MCF 10A (cell line): ENCODE measurements around the gene SELENOM. TPM values are rescaled to one million over a fixed set of nuclear protein-coding genes. Genes with fewer than 3 reads are reported as not detected.

Experiments
- BruUV-seq: library from RNA; stranded (reverse); fragments of 400-500 nt; replicated peaks from 2 replicates; lab custom pipeline; 2021; lab: Mats Ljungman, UMichigan
- CTCF ChIA-PET: fragments of 300-600 bp; sonication (Branson Sonifier 250); formaldehyde crosslinking; extraction: SDS; loops from one replicate; lab custom pipeline; 2021; ENCODE audit warnings: antibody characterized with exemption, inconsistent platforms; lab: Yijun Ruan, JAX
- POLR2A ChIA-PET: fragments of 300-600, 350-650 bp; sonication (Branson Sonifier 250); formaldehyde crosslinking; extraction: SDS; loops from one replicate; lab custom pipeline; 2020; ENCODE audit warnings: antibody characterized with exemption, inconsistent platforms; lab: Yijun Ruan, JAX
- DNase-seq: peaks from one replicate; pipeline ENCODE4 v3.0.0-alpha.2; 2018; ENCODE audit not compliant: unreplicated experiment
- H3K27ac Mint-ChIP-seq: one replicate; pipeline ENCODE4 v1.8.0; 2022; ENCODE audit warnings: mild to moderate bottlenecking, low read depth, mixed read lengths; ENCODE audit not compliant: unreplicated experiment
- H3K27me3 Mint-ChIP-seq: one replicate; pipeline ENCODE4 v1.8.0; 2022; ENCODE audit warnings: mixed read lengths; ENCODE audit not compliant: insufficient read depth, unreplicated experiment
- H3K36me3 Mint-ChIP-seq: one replicate; pipeline ENCODE4 v1.8.0; 2022; ENCODE audit warnings: mild to moderate bottlenecking, moderate library complexity, mixed read lengths; ENCODE audit not compliant: insufficient read depth, unreplicated experiment
- H3K4me1 Mint-ChIP-seq: one replicate; pipeline ENCODE4 v1.8.0; 2022; ENCODE audit warnings: mixed read lengths; ENCODE audit not compliant: insufficient read depth, unreplicated experiment
- H3K4me3 Mint-ChIP-seq: one replicate; pipeline ENCODE4 v1.8.0; 2022; ENCODE audit warnings: mild to moderate bottlenecking, moderate library complexity, mixed read lengths; ENCODE audit not compliant: unreplicated experiment
- H3K9me3 Mint-ChIP-seq: one replicate; pipeline ENCODE4 v1.8.0; 2022; ENCODE audit warnings: mixed read lengths; ENCODE audit not compliant: unreplicated experiment
- intact Hi-C: fragments of 100-400 bp; cut with micrococcal nuclease; formaldehyde crosslinking; loops from 2 replicates; pipeline ENCODE4 v1.14.1; 2022
- total RNA-seq: library from RNA; stranded (reverse); gene quantifications from 2 replicates; pipeline ENCODE4 v1.2.3, GENCODE V29; 2022
- TF ChIP-seq, protein P1 (sequence below): fragments of 200-600 bp; IDR thresholded peaks from one replicate; pipeline ENCODE4 v1.8.0; 2022; ENCODE audit warnings: antibody characterized with exemption, mild to moderate bottlenecking; ENCODE audit not compliant: unreplicated experiment

Gene SELENOM
- total RNA-seq, 1 experiment from 2014 or later: 44.9 TPM

DNA sequence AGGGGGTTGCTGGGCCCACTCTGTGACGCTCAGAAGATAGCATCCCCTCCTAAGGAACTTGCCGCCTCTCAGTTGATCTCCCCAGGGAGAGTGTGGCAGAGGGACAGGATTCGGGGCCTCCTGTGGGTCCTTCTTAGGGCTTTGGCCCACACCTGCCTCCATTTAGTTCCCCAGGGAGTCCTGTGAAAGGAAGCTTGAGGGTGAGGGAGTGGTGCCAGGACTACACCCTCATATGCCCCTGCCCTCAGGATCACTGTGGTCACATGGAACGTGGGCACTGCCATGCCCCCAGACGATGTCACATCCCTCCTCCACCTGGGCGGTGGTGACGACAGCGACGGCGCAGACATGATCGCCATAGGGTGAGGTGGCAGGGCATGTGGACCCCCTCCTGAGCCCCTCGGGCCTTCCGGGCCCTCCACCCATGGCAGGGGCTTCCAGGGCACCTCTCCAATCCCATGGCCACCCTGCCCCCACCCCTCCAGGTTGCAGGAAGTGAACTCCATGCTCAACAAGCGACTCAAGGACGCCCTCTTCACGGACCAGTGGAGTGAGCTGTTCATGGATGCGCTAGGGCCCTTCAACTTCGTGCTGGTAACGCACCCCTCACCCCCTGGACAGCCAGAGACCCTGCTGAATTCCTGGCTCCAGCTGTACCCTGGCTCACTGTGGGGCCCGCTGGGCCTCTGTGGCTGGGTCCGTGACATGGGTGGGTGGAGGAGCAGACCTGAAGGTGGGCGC lies 18.9 kb upstream of the SELENOM start:
- TF ChIP-seq, protein P1, sequence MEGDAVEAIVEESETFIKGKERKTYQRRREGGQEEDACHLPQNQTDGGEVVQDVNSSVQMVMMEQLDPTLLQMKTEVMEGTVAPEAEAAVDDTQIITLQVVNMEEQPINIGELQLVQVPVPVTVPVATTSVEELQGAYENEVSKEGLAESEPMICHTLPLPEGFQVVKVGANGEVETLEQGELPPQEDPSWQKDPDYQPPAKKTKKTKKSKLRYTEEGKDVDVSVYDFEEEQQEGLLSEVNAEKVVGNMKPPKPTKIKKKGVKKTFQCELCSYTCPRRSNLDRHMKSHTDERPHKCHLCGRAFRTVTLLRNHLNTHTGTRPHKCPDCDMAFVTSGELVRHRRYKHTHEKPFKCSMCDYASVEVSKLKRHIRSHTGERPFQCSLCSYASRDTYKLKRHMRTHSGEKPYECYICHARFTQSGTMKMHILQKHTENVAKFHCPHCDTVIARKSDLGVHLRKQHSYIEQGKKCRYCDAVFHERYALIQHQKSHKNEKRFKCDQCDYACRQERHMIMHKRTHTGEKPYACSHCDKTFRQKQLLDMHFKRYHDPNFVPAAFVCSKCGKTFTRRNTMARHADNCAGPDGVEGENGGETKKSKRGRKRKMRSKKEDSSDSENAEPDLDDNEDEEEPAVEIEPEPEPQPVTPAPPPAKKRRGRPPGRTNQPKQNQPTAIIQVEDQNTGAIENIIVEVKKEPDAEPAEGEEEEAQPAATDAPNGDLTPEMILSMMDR: no peak
- no TSS peak for BruUV-seq
- CTCF ChIA-PET: no interaction called here
- H3K36me3 Mint-ChIP-seq: no peaks in the 10 kb centered on the region
- H3K4me3 Mint-ChIP-seq: no peak overlapping the region
- H3K27ac Mint-ChIP-seq: no peak overlapping the region
- intact Hi-C loops: no loop called here
- H3K9me3 Mint-ChIP-seq: no peaks in the 10 kb centered on the region
- no peak for DNase-seq
- peaks cover 5% of the 10 kb centered on the region for H3K4me1 Mint-ChIP-seq
- POLR2A ChIA-PET: interaction anchor here (0.7 kb wide), 1 partner anchor 22 kb away, joined by 3 read pairs; no protein-coding TSS in a partner anchor
- H3K27me3 Mint-ChIP-seq: no peaks in the 10 kb centered on the region

- Mint-ChIP-seq H3K4me1 (peaks cover 5% of the 10 kb centered on the region), H3K9me3 (no peaks in the 10 kb centered on the region), H3K27me3 (no peaks in the 10 kb centered on the region), H3K27ac (no peak overlapping the region), H3K4me3 (no peak overlapping the region), H3K36me3 (no peaks in the 10 kb centered on the region)
- POLR2A ChIA-PET: interaction anchor here (0.7 kb wide), 1 partner anchor 21 kb away, joined by 3 read pairs; no protein-coding TSS in a partner anchor
- TF ChIP-seq, protein P1: no peak
- CTCF ChIA-PET: interaction anchor here (0.7 kb wide), 1 partner anchor 21 kb away, joined by 3 read pairs; no protein-coding TSS in a partner anchor
- intact Hi-C loops: no loop called here
- no TSS peak for BruUV-seq
- DNase-seq: no peak
Measured at GRCh38 chr22:31125521-31126117, 18.3 kb upstream of the SELENOM start.

DNA sequence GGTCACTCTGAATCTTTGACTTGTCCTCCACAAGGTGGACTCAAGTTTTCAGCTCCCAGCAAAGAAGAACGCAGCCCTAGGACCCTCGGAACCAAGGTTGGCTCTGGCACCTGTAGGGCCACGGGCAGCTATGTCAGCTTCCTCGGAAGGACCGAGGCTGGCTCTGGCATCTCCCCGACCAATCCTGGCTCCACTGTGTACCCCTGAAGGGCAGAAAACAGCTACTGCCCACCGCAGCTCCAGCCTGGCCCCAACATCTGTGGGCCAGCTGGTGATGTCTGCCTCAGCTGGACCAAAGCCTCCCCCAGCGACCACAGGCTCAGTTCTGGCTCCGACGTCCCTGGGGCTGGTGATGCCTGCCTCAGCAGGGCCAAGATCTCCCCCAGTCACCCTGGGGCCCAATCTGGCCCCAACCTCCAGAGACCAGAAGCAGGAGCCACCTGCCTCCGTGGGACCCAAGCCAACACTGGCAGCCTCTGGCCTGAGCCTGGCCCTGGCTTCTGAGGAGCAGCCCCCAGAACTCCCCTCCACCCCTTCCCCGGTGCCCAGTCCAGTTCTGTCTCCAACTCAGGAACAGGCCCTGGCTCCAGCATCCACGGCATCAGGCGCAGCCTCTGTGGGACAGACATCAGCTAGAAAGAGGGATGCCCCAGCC lies 17.6 kb upstream of the SELENOM start:
- ChIA-PET CTCF (interaction anchor here (0.7 to 1.1 kb wide), 2 partner anchors 16 to 22 kb away, joined by 3 read pairs; no protein-coding TSS in a partner anchor), POLR2A (interaction anchor here (0.6 to 1.1 kb wide), 3 partner anchors 15 to 36 kb away, joined by 3 to 4 read pairs (median 3); partner anchors contain the start of gene RNF185)
- Mint-ChIP-seq H3K27me3 (no peaks in the 10 kb centered on the region), H3K36me3 (no peaks in the 10 kb centered on the region), H3K4me3 (no peak overlapping the region), H3K9me3 (no peaks in the 10 kb centered on the region), H3K4me1 (peaks cover 5% of the 10 kb centered on the region), H3K27ac (no peak overlapping the region)
- DNase-seq: no peak
- TF ChIP-seq, protein P1: no peak
- no TSS peak for BruUV-seq
- intact Hi-C loops: no loop called here

DNA sequence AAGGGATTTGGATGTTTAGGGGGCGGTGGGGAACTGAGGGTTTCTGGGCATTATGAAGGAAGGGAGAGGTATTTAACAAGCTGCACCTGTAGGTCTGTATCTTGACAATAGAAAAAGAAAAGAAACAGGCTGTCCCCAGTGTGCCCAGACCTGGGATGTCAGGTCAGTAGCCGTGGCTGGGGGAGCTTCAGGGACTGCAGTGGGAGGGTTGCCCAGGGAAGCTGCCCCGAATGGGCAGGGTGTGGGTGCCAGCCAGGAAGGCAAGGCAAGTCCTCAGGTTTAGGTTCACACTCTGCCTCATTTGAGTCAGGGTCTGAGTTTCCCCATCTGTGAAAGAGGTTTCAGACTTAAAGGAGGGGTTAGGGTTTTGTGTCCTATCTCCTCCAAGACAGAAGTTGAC lies 16.9 kb upstream of the SELENOM start:
- TF ChIP-seq, protein P1: no peak
- no TSS peak for BruUV-seq
- H3K27ac Mint-ChIP-seq: no peak overlapping the region
- ChIA-PET CTCF (interaction anchor here (1.1 kb wide), 1 partner anchor 16 kb away, joined by 3 read pairs; no protein-coding TSS in a partner anchor), POLR2A (interaction anchor here (1.0 to 1.1 kb wide), 2 partner anchors 15 to 36 kb away, joined by 3 read pairs; partner anchors contain the start of gene RNF185)
- H3K27me3 Mint-ChIP-seq: no peaks in the 10 kb centered on the region
- intact Hi-C loops: no loop called here
- no peak overlapping the region for H3K4me3 Mint-ChIP-seq
- H3K4me1 Mint-ChIP-seq: peaks cover 5% of the 10 kb centered on the region
- H3K36me3 Mint-ChIP-seq: no peaks in the 10 kb centered on the region
- H3K9me3 Mint-ChIP-seq: no peaks in the 10 kb centered on the region
- no peak for DNase-seq
